GM12878 (cell line): ENCODE results near the gene NFE2L3. TPM values are rescaled to one million over a fixed set of nuclear protein-coding genes. Genes with fewer than 3 reads are reported as not detected.
A peak's percentile ranks its signal among the peaks of the same experiment; 100 is the strongest.

Experiments used
- ATAC-seq: fragments of 200-7000 bp; cut with Tn5 transposase; 3 replicates; pipeline ENCODE4 v1.9.1; 2020; ENCODE audit warnings: mild to moderate bottlenecking, moderate library complexity
- BruUV-seq: library from RNA; stranded (reverse); fragments of 400-500 nt; replicated peaks from 2 replicates; lab custom pipeline; 2021; lab: Mats Ljungman, UMichigan
- CTCF ChIA-PET: fragments of 300-600 bp; sonication (Branson Sonifier 250); formaldehyde crosslinking; extraction: SDS; loops from one replicate; lab custom pipeline; 2021; ENCODE audit warnings: inconsistent platforms; lab: Yijun Ruan, JAX
- POLR2A ChIA-PET: fragments of 350-600 bp; formaldehyde crosslinking; extraction: SDS; loops from one replicate; lab custom pipeline; 2021; ENCODE audit warnings: inconsistent platforms; lab: Charles Lee
- RAD21 ChIA-PET: fragments of 300-600 bp; sonication (Branson Sonifier 250); formaldehyde crosslinking; loops from one replicate; lab custom pipeline; 2023; ENCODE audit warnings: antibody characterized with exemption; ENCODE audit not compliant: unreplicated experiment; lab: Charles Lee
- SMC1A ChIA-PET: fragments of 300-600 bp; sonication (Branson Sonifier 250); formaldehyde crosslinking; loops from one replicate; lab custom pipeline; 2023; ENCODE audit not compliant: unreplicated experiment, uncharacterized antibody; lab: Charles Lee
- DNase-seq: peaks from one replicate; pipeline ENCODE4 v3.0.0-alpha.2; 2011; ENCODE audit warnings: low read depth, low spot score
- FAIRE-seq: peaks from 3 replicates; lab custom pipeline; 2011; peaks lifted over from hg19 to GRCh38; lab: Jason Lieb, UNC
- H2AFZ ChIP-seq: 2 replicates; pipeline ENCODE4 v1.6.0; 2011; ENCODE audit warnings: low read depth, low read length, control low read depth; ENCODE audit not compliant: control insufficient read depth
- H3K27ac ChIP-seq: 2 replicates; pipeline ENCODE4 v1.5.1; 2011; ENCODE audit warnings: control low read depth; ENCODE audit not compliant: control insufficient read depth, insufficient read depth
- H3K27me3 ChIP-seq, 2 experiments: replicated peaks in 1 of 2; 2 replicates each; pipeline versions ENCODE4 v1.6.0 to v1.6.1; 2011; ENCODE audit warnings: low read length in 1 of 2; ENCODE audit not compliant: control insufficient read depth in 2 of 2, insufficient read depth in 2 of 2
- H3K36me3 ChIP-seq, 2 experiments: 2 replicates each; pipeline ENCODE4 v1.5.1; 2011; ENCODE audit warnings: low read length in 1 of 2; ENCODE audit not compliant: control insufficient read depth in 2 of 2, insufficient read depth in 2 of 2
- H3K4me1 ChIP-seq: 2 replicates; pipeline ENCODE4 v1.6.1; 2011; ENCODE audit warnings: mild to moderate bottlenecking, low read length, moderate library complexity, mixed read lengths; ENCODE audit not compliant: control insufficient read depth, insufficient read depth
- H3K4me2 ChIP-seq: 2 replicates; pipeline ENCODE4 v1.6.0; 2011; ENCODE audit warnings: control low read depth; ENCODE audit not compliant: control insufficient read depth, insufficient read depth
- H3K4me3 ChIP-seq: fragments of 200-600 bp; sonication (generic); 2 replicates; pipeline ENCODE4 v1.5.1; 2016
- H3K79me2 ChIP-seq: 2 replicates; pipeline ENCODE4 v1.6.0; 2011; ENCODE audit warnings: low read length; ENCODE audit not compliant: control insufficient read depth, insufficient read depth
- H3K9ac ChIP-seq: 2 replicates; pipeline ENCODE4 v1.8.0; 2011; ENCODE audit warnings: low read length, control low read depth, mixed read lengths; ENCODE audit not compliant: control insufficient read depth, insufficient read depth
- H3K9me3 ChIP-seq: replicated peaks from 3 replicates; pipeline ENCODE4 v1.5.1; 2011; ENCODE audit warnings: mild to moderate bottlenecking, low read length; ENCODE audit not compliant: control insufficient read depth, insufficient read depth
- H4K20me1 ChIP-seq: 2 replicates; pipeline ENCODE4 v1.6.0; 2011; ENCODE audit not compliant: control insufficient read depth, insufficient read depth
- BACH1 ChIP-seq: fragments of 450-650 bp; IDR thresholded peaks from 2 replicates; pipeline ENCODE4 v1.6.1; 2017; ENCODE audit warnings: mild to moderate bottlenecking, borderline replicate concordance
- BMI1 ChIP-seq: fragments of 450-650 bp; IDR thresholded peaks from 2 replicates; pipeline ENCODE4 v1.6.1; 2016; ENCODE audit warnings: mild to moderate bottlenecking, moderate library complexity, borderline replicate concordance
- MTA3 ChIP-seq: IDR thresholded peaks from 2 replicates; pipeline ENCODE4 v1.6.1; 2012; ENCODE audit warnings: low read length, inconsistent platforms, borderline replicate concordance
- POLR2AphosphoS2 ChIP-seq: IDR thresholded peaks from 2 replicates; pipeline ENCODE4 v1.6.1; 2011; ENCODE audit warnings: low read depth, mild to moderate bottlenecking, low read length, improper control_type of control experiment, moderate library complexity
- POLR2AphosphoS5 ChIP-seq: IDR thresholded peaks from 2 replicates; pipeline ENCODE4 v1.6.1; 2011; ENCODE audit warnings: mild to moderate bottlenecking, low read length, inconsistent platforms
- WGBS: methylation state at CpG from one replicate; pipeline ENCODE4 v1.1.6; 2016; ENCODE audit warnings: low lambda C conversion rate; ENCODE audit not compliant: insufficient replicate concordance, insufficient coverage; ENCODE audit errors: missing lambda C conversion rate; 5-methylcytosine and 5-hydroxymethylcytosine counted together
- in situ Hi-C: fragments of 300-500 bp; cut with MboI; formaldehyde crosslinking; loops from 9 replicates; pipeline ENCODE4 v1.14.3; 2018; ENCODE audit warnings: mixed read lengths
- intact Hi-C: fragments of 100-400 bp; cut with micrococcal nuclease; formaldehyde crosslinking; loops from one replicate; pipeline ENCODE4 v1.14.2; 2022; ENCODE audit not compliant: unreplicated experiment
- polyA plus RNA-seq, 11 experiments: library from polyadenylated mRNA; depleted of rRNA in 4 of 11; unstranded in 6 of 11; stranded (reverse) in 5 of 11; fragments of >200 nt; fragmentation: Nextera tagmentation in 4 of 11; fragmentation: Illumina TruSeq in 1 of 11; extraction: Ambion mirVana in 4 of 11; extraction: Trizol in 1 of 11; gene quantifications; 1 replicate in 1 of 11; 2 replicates in 10 of 11; pipeline versions ENCODE4 v1.2.1 to v1.2.3, GENCODE V29; 2011 to 2016; ENCODE audit warnings: inconsistent platforms in 2 of 11, missing spikeins in 2 of 11, low read depth in 1 of 11
- total RNA-seq, 4 experiments: library from RNA; depleted of rRNA in 3 of 4; stranded (reverse); fragments of >200 nt in 3 of 4; fragmentation: Illumina TruSeq in 1 of 4; extraction: Trizol in 1 of 4; gene quantifications; 2 replicates each; pipeline versions ENCODE4 v1.2.1 to v1.2.3, GENCODE V29; 2013 to 2021

NFE2L3 gene
- total and polyA plus RNA-seq, 10 of the 15 experiments (the other 5 are each of a cell fraction or from before 2014, with no cell fraction given), result 4.4 to 34.9 (median 13.0) TPM

DNA sequence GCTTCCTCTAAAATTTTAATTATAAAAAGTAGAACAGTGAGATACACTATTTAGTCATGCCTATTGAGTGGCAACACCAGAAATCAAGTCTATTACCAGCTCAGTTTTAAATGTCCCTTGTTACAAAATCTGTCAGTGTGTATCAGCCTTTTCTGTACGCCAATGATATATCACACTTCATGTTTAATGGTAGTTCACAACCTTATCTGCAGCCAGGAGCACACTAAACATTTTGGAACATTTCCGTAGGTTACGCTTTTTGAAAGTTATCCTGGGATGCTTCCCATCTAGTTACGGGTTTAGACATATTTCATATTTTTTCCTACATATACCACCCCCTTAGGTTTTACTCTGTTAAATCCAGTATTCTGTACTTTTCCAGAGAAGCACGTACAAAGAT, 43.2 kb downstream of the NFE2L3 start:
- no peak for DNase-seq
- intact Hi-C loops, result no loop called here
- 33% methylated on average over 5 of the region's 5 CpGs for WGBS
- ChIA-PET SMC1A (interaction anchor here (0.9 to 11.0 kb wide), 12 partner anchors 7 to 175 kb away, joined by 3 to 198 read pairs (median 14); partner anchors contain the start of gene NFE2L3), POLR2A (interaction anchor here (0.6 to 12.7 kb wide), 12 partner anchors 10 to 302 kb away, joined by 3 to 206 read pairs (median 4); partner anchors contain the start of gene NFE2L3), CTCF (interaction anchor here (0.6 to 13.1 kb wide), 9 partner anchors 10 to 636 kb away, joined by 3 to 203 read pairs (median 6); partner anchors contain the start of gene NFE2L3), RAD21 (interaction anchor here (0.7 to 12.7 kb wide), 10 partner anchors 9 to 1723 kb away, joined by 3 to 164 read pairs (median 6); partner anchors contain the start of gene NFE2L3)
- H2AFZ ChIP-seq, result no peak overlapping the region
- no peak overlapping the region for H3K9ac ChIP-seq
- ATAC-seq, result no peak; the same call in 2 of the 3 replicates
- in situ Hi-C loops, result loop anchor here (5.0 to 10.0 kb wide), 3 partner anchors 170 to 303 kb away; no protein-coding TSS in a partner anchor
- H4K20me1 ChIP-seq, result peaks cover 8% of the 10 kb centered on the region
- peaks cover 25% of the 10 kb centered on the region for H3K4me1 ChIP-seq
- H3K27me3 ChIP-seq, result no peaks in the 10 kb centered on the region
- no peaks in the 10 kb centered on the region; the same call in 2 of the 3 replicates for H3K9me3 ChIP-seq
- H3K27ac ChIP-seq, result no peak overlapping the region
- peak overlapping the region; percentile 67 for H3K4me3 ChIP-seq
- peak overlapping the region; percentile 70 for H3K4me2 ChIP-seq
- no peak for FAIRE-seq
- BruUV-seq, result no TSS peak
- peaks cover 7 to 53% of the 10 kb centered on the region in 2 experiments for H3K36me3 ChIP-seq
- 0 out of 2 replicates have a peak, but pooled peaks have one; percentile 17 for TF ChIP-seq BMI1
- TF ChIP-seq BACH1, result peak; percentile 51; the same call in 1 of the 2 replicates
- TF ChIP-seq MTA3, result no peak
- TF ChIP-seq POLR2AphosphoS2, result peak; percentile 50; the same call in 1 of the 2 replicates
- 0 out of 2 replicates have a peak, but pooled peaks have one; percentile 32 for TF ChIP-seq POLR2AphosphoS5
- TF ChIP-seq, all 136 proteins: peak for 4
- peaks cover 97% of the 10 kb centered on the region for H3K79me2 ChIP-seq
